AG10803 (cell line): Measurements from ENCODE around the gene C19orf81.
A peak's percentile ranks its signal among the peaks of the same experiment; 100 is the strongest.

Experiments used
- DNase-seq: peaks from one replicate; pipeline ENCODE4 v3.0.0; 2010; ENCODE audit warnings: low read depth
- H3K4me3 ChIP-seq: 2 replicates; pipeline ENCODE4 v1.5.1; 2011; ENCODE audit warnings: mild to moderate bottlenecking, low read length, control low read depth
- TF ChIP-seq, protein P1 (sequence below): conservative IDR thresholded peaks from 2 replicates; pipeline ENCODE4 v1.5.1; 2011; ENCODE audit warnings: mild to moderate bottlenecking, low read length, control low read depth, inconsistent platforms

C19orf81 gene

DNA sequence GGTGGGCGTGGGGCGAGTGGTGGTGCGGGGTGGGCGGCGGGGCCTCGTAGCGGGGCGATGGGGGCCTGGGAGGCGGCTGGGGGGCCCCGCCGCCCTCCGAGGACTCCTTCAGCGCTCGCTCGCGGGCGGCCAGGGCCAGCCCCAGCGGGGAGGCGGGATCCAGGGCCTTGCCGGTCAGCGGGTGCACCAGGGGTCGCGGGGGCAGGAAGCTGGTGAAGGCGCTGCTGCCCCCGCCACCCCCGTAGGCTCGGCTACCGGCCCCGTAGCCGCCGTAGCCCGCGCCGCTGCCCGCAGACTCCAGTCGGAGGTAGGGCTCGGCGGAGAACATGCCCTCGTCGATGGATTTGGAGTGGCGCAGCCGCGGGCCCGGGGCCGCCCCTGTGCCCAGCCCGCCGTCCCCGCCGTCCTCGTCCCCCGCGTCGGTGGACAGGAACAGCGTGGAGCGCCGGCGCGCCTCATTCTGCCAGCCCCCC, 18.6 kb downstream of the C19orf81 start:
- TF ChIP-seq, protein P1, sequence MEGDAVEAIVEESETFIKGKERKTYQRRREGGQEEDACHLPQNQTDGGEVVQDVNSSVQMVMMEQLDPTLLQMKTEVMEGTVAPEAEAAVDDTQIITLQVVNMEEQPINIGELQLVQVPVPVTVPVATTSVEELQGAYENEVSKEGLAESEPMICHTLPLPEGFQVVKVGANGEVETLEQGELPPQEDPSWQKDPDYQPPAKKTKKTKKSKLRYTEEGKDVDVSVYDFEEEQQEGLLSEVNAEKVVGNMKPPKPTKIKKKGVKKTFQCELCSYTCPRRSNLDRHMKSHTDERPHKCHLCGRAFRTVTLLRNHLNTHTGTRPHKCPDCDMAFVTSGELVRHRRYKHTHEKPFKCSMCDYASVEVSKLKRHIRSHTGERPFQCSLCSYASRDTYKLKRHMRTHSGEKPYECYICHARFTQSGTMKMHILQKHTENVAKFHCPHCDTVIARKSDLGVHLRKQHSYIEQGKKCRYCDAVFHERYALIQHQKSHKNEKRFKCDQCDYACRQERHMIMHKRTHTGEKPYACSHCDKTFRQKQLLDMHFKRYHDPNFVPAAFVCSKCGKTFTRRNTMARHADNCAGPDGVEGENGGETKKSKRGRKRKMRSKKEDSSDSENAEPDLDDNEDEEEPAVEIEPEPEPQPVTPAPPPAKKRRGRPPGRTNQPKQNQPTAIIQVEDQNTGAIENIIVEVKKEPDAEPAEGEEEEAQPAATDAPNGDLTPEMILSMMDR, result no peak
- no peak overlapping the region for H3K4me3 ChIP-seq
- DNase-seq, result no peak

DNA sequence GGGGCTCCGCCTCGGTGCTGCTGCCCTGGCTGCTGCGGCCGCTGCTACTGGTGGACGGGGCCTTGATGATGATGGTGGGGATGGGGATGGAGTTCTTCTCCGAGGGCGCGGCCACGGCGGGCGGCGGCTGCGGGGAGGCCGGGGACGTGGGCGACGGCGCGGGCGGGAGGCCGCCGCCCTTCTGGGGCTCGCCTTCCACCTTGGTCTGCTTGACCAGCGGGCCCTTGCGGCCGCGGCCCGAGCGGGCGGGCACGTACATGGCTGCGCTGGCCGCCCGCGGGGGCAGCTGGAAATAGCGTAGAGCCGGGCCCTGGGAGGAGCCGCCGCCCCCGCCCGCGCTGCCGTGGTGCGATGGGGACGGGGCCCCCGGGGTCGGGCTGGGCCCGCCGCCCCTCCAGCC, 19.2 kb downstream of the C19orf81 start:
- H3K4me3 ChIP-seq, result no peak overlapping the region
- TF ChIP-seq, protein P1, result no peak
- DNase-seq, result no peak

DNA sequence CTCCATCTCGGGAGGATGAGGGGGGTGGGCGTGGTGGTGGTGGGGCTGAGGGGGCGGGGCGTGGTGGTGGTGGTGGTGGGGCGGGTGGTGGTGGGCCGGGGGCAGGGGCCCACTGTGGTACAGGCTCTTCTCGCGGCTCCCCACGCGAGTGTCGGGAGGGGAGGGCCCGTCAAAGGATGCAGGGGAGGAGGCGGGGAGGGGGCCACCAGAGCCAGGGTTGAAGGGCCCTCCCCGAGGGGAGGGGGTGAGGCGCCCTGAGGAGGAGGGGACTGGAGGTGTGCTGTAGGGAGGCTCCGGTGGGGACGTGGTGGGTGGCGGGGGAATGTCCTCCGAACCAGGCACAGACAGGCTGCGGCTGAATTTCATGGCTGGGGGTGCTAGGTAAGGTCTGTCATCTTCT, 19.6 kb downstream of the C19orf81 start:
- DNase-seq, result no peak
- TF ChIP-seq, protein P1, result no peak
- H3K4me3 ChIP-seq, result no peak overlapping the region

DNA sequence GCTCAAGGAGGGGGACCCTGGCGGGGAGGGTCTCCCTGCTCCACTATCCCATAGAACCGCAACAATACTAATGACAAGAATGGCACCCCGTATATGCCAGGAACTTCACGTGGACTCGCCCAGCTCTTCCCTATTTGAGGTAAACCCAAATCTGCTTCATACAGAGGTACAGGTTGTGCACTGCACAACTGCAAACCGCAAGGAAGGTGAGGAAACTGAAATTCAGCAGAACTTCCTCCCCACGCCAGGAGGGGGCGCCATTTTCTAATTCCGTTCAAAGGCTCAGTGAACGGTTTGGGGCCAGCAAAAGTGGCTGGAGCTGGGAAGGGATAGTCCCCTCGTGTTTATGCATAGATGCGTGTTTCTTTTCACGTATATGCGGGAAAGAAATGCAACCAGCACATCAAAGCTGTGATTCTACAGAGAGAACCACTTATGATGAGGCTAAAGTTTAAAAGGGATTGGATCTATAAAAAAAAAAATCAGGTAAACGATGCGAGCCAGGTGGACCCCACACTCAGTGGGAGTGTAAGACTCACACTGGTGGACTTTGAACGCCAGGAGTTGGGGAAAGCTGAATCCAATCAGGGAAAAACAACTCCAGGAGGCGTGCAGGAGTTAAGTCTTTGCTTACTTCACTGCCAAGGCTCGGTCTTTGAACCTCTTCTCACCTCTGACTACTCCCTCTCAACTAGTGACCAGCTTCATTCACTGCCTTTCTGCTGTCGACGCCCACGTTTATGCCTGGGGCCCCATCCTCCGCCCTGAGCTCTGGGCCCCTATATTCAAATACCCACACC, 20.3 kb downstream of the C19orf81 start:
- TF ChIP-seq, protein P1, result peak; percentile 81
- H3K4me3 ChIP-seq, result no peak overlapping the region
- peak; percentile 20 for DNase-seq

DNA sequence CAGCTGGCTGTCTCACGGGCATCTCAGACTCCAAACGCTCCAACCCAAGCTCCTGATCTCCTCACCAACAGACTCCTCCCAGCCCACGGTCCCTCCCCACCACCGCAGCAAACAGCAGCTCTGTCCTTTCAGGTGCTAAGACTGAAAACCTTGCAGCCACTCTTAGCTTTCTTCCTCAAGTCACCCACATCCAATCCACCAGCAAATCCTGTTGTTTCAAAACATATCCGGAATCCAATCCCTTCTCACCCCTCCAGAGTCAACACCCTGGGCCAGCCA, 20.8 kb downstream of the C19orf81 start:
- TF ChIP-seq, protein P1, result no peak
- no peak overlapping the region for H3K4me3 ChIP-seq
- DNase-seq, result no peak

DNA sequence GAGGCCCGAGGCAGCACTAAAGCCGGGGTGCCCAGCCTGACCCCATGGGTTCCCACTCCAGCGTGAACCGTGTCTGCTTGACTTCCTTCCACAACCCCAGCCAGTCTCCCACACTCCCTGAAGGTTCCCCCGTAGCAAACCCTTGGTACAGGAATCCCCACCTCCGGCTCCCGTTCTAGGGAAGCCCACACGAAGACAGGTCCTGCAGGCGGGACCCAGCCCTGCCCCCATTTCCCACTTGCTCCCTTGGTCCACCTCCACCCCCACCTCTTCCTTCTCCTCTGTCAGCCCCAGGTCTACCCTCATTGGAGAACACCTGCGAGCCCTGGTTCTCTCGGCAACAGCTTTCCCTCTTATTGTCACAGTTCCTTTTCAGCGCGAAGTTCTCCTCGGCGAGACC, 23.9 kb downstream of the C19orf81 start:
- no peak overlapping the region for H3K4me3 ChIP-seq
- DNase-seq, result no peak
- TF ChIP-seq, protein P1, result no peak

DNA sequence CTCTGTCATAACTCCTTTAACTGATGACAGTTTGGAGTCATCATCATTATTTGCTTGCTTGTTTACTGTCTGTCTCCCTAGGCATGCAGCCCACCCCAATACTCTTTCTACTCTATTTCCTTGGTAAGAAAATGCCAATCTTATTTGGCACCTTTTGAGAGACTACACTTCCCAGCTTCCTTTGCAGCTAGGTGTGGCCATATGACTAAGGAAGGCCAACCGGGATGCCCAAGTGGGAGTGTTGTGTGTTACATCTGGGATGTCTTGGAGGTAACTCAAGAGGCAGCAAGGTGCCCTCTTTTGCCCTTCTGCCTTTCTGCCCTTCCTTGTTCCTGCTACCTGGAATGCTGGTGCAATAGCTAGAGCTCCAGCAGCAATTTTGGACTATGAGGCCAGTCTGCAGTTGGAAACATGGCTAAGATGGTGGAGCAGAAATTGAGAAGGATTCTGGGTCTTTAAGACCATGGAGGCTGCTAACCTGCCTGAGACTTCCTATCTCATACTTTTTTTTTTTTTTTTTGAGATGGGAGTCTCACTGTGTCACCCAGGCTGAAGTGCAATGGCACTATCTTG, 27.5 kb downstream of the C19orf81 start:
- DNase-seq, result no peak
- H3K4me3 ChIP-seq, result no peak overlapping the region
- TF ChIP-seq, protein P1, result no peak
